Stimulated activated CD8-positive, alpha-beta memory T cell treated with anti-CD3 and anti-CD28 coated beads, Interleukin-4, amount 100 ng/mL, for 4 hours (primary cell): ENCODE results near the gene ZFP62.

Experiments
- DNase-seq, 2 donors: peaks; one replicate each; pipeline ENCODE4 v3.0.0-alpha.2; 2020; ENCODE audit warnings: low read depth in 2 of 2, low spot score in 1 of 2

The ZFP62 gene

GRCh38 chr5:180869587-180869986 is 8.5 kb upstream of the ZFP62 start:
- no peak for DNase-seq

GRCh38 chr5:180868960-180869359 is 7.9 kb upstream of the ZFP62 start:
- peak in 1 of 2 donors; percentile 52 for DNase-seq

GRCh38 chr5:180866985-180867384 is 5.9 kb upstream of the ZFP62 start:
- DNase-seq, result no peak

GRCh38 chr5:180865981-180866695 is 5.1 kb upstream of the ZFP62 start:
- no peak for DNase-seq

- no peak for DNase-seq
Measured at GRCh38 chr5:180862645-180863044, 1.6 kb upstream of the ZFP62 start.

- peak in 1 of 2 donors; percentile 12 for DNase-seq
Measured at GRCh38 chr5:180860273-180860886, 696 bp downstream of the ZFP62 start.

GRCh38 chr5:180858586-180858985 is 2.5 kb downstream of the ZFP62 start:
- no peak for DNase-seq

- DNase-seq, result no peak
Measured at GRCh38 chr5:180853848-180854176, 7.3 kb downstream of the ZFP62 start.

GRCh38 chr5:180853121-180853847 is 7.8 kb downstream of the ZFP62 start:
- no peak for DNase-seq

- no peak for DNase-seq
Measured at GRCh38 chr5:180852495-180852894, 8.6 kb downstream of the ZFP62 start.

- no peak for DNase-seq
Measured at GRCh38 chr5:180850434-180851078, 10.5 kb downstream of the ZFP62 start.

GRCh38 chr5:180849827-180850226 is 11.2 kb downstream of the ZFP62 start:
- DNase-seq, result no peak

- no peak for DNase-seq
Measured at GRCh38 chr5:180848878-180849277, 12.2 kb downstream of the ZFP62 start.

GRCh38 chr5:180848265-180848664 is 12.8 kb downstream of the ZFP62 start:
- DNase-seq, result no peak

GRCh38 chr5:180847026-180847425 is 14.1 kb downstream of the ZFP62 start:
- DNase-seq, result no peak

- no peak for DNase-seq
Measured at GRCh38 chr5:180844858-180845257, 16.2 kb downstream of the ZFP62 start.

GRCh38 chr5:180844432-180844831 is 16.6 kb downstream of the ZFP62 start:
- DNase-seq, result no peak

GRCh38 chr5:180839935-180840334 is 21.1 kb downstream of the ZFP62 start:
- no peak for DNase-seq

GRCh38 chr5:180839227-180839626 is 21.8 kb downstream of the ZFP62 start:
- DNase-seq, result no peak

GRCh38 chr5:180837478-180837877 is 23.6 kb downstream of the ZFP62 start:
- no peak for DNase-seq

- no peak for DNase-seq
Measured at GRCh38 chr5:180832638-180833068, 28.4 kb downstream of the ZFP62 start.
